Hair follicular keratinocyte (primary cell): Measurements from ENCODE around the gene OR5A2. TPM values are rescaled to one million over a fixed set of nuclear protein-coding genes. Genes with fewer than 3 reads are reported as not detected.

Experiments used
- total RNA-seq: library from RNA; depleted of rRNA; stranded (reverse); fragments of >200 nt; gene quantifications from 2 replicates; pipeline ENCODE4 v1.2.3, GENCODE V29; 2015

The OR5A2 gene
- not detected in 2 replicates for total RNA-seq

GRCh38 chr11:59426361-59427067 is at the start of gene OR5A2:
Gene OR5A2, minus strand, starts transcription at chr11:59426413. Its CDS starts 3,460 bp downstream, at chr11:59422953.

GRCh38 chr11:59473015-59473414 is 46.8 kb upstream of the OR5A2 start, which contains the start of gene OR4D10:
Gene OR4D10, plus strand, starts transcription at chr11:59473315. Its CDS starts 4,115 bp downstream, at chr11:59477430.

GRCh38 chr11:59456661-59457060 is 30.4 kb upstream of the OR5A2 start, which contains the start of gene OR4D6:
Gene OR4D6, plus strand, starts transcription at chr11:59456961. Its CDS starts 0 bp downstream, at chr11:59456961.

GRCh38 chr11:59436169-59436568 is 10.0 kb upstream of the OR5A2 start, which contains the start of gene OR5A1:
Gene OR5A1, plus strand, starts transcription at chr11:59436469. Its CDS starts 6,700 bp downstream, at chr11:59443169.

Other genes with a start within 250 kb of the OR5A2 start
- gene MPEG1, start 213.5 kb downstream of the OR5A2 start, total RNA-seq = not detected in 2 replicates
- not detected in 2 replicates for gene OR5AN1, start 67.5 kb downstream of the OR5A2 start, total RNA-seq
- gene OR5A1, start 10.1 kb upstream of the OR5A2 start, total RNA-seq = not detected in 2 replicates
- not detected in 2 replicates for gene OR4D6, start 30.5 kb upstream of the OR5A2 start, total RNA-seq
- gene OR4D10, start 46.9 kb upstream of the OR5A2 start, total RNA-seq = not detected in 2 replicates
- gene OR4D11, start 77.2 kb upstream of the OR5A2 start, total RNA-seq = not detected in 2 replicates
- not detected in 2 replicates for gene OR4D9, start 85.1 kb upstream of the OR5A2 start, total RNA-seq
- gene OSBP, start 189.4 kb upstream of the OR5A2 start, total RNA-seq = 19.4 and 21.2 TPM in 2 replicates
- gene PATL1, start 242.6 kb upstream of the OR5A2 start, total RNA-seq = 10.6 and 14.8 TPM in 2 replicates